HG03575 (cell line): ENCODE data around the gene XIRP1.

Experiments
- ATAC-seq: cut with Tn5 transposase; IDR thresholded peaks from one replicate; pipeline ENCODE4 v1.9.1; 2021; ENCODE audit not compliant: unreplicated experiment, insufficient number of reproducible peaks, low FRiP score; ENCODE audit errors: extremely low read depth

Gene XIRP1

GRCh38 chr3:39137991-39138803, 54.2 kb downstream of the XIRP1 start:
- ATAC-seq: no peak

GRCh38 chr3:39137435-39137936, 54.9 kb downstream of the XIRP1 start:
- no peak for ATAC-seq

GRCh38 chr3:39136533-39137434, 55.6 kb downstream of the XIRP1 start:
- ATAC-seq: no peak

GRCh38 chr3:39135170-39135805, 57.1 kb downstream of the XIRP1 start:
- no peak for ATAC-seq

- no peak for ATAC-seq
Observed at GRCh38 chr3:39134305-39134704, 58.1 kb downstream of the XIRP1 start.

GRCh38 chr3:39133822-39134221, 58.6 kb downstream of the XIRP1 start:
- no peak for ATAC-seq
